GM19395 (cell line): ENCODE data around the gene NHERF2.
"Not testable (repeated sequence)": the region's sequence is repeated elsewhere in the genome, so short reads cannot be mapped to it uniquely, and the experiment has no call there.

Experiments
- ATAC-seq: cut with Tn5 transposase; IDR thresholded peaks from one replicate; pipeline ENCODE4 v1.9.1; 2021; ENCODE audit warnings: mild to moderate bottlenecking, moderate library complexity; ENCODE audit not compliant: unreplicated experiment

NHERF2 gene

GRCh38 chr16:2004795-2005517 lies 21.7 kb upstream of the NHERF2 start:
- ATAC-seq = no peak

GRCh38 chr16:2005646-2006045 lies 21.1 kb upstream of the NHERF2 start:
- no peak for ATAC-seq

DNA sequence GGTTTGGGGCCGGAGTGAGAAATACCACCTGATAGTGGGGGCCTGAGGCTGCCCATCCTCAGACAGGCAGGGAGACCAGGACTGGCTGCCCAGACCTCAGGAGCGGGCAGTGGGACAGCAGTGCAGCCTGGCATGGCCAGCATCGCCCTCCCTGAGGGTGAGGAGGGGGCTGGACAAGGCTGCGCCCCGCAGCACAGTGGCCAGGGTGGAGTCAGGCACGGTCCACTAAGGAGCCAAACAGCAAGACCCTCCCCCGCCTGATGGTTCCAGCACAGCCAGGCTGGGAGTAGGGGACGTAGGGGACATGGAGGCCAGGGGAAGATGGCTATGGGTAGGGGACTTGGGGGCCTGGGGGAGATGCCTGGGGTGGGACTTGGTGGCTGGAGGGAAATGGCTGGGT lies 20.4 kb upstream of the NHERF2 start:
- no peak for ATAC-seq

GRCh38 chr16:2007081-2007836 lies 19.4 kb upstream of the NHERF2 start:
- no peak for ATAC-seq

DNA sequence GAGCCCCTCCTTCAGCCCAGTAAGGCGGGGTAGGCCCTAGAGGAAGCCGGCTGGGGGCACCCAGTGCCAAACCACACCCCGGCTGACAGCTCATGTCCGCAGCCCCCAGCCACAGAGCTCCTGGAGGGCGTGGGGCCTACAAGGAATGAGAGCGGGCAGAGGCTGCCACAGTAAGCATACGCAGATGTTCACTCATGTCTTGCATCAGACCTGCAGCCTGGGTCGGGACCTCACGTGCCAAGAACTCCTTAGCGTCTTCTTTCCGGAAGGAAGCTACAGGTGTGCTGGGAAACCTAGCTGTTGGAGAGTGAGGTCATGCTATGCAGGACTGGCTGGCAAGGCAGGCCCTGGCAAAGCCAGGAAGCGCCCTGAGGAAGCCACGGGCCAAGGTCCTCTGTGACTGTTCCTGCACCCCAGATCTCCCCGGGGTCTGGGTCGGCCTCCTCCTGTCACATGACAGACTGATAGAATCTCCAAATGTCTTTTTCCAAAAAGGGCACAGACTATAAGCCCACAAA lies 18.6 kb upstream of the NHERF2 start:
- no peak for ATAC-seq

DNA sequence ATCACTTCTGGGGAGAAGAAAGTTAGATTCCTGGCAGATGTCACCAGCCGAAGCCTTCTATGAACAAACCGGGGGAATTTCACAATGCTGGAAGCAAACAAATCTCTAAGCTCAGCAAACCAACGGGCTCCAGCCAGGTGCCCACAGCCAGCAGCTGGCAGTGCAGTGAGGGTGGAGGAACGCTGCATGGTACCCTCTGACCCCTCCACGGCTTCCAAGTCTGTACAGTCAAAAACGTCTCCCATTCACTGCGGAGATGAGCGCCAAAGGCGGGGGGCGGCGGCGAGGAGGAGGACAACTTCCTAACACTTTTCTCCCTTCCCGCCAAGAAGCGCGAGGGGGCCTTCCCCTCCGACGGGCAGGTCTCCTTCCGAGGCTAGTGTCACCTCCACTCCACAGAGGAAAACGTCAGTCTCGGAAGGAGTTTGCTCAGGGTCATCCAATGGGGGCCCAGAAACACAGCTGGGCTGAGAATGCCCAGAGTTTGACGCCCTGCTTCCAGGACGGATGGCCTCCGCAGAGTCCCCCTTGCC lies 18.0 kb upstream of the NHERF2 start:
- no peak for ATAC-seq

GRCh38 chr16:2009164-2009711 lies 17.5 kb upstream of the NHERF2 start:
- ATAC-seq = peak; percentile 47

GRCh38 chr16:2009791-2010510 lies 16.8 kb upstream of the NHERF2 start, which contains the start of gene ZNF598:
Gene ZNF598, minus strand, starts transcription at chr16:2009821.
- peak; percentile 67 for ATAC-seq

DNA sequence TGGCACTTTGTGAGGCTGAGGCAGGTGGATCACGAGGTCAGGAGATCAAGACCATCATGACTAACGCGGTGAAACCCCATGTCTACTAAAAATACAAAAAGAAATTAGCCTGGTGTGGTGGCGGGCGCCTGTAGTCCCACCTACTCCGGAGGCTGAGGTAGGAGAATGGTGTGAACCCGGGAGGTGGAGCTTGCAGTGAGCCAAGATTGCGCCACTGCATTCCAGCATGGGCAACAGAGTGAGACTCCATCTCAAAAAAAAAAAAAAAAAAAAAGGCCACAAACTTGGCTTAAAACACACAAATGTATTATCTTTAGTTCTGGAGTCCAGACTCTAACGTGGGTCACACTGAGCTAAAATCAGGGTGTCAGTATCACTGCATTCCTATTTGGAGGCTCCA lies 15.0 kb upstream of the NHERF2 start:
- ATAC-seq = not testable (repeated sequence)

GRCh38 chr16:2013527-2013926 lies 13.2 kb upstream of the NHERF2 start:
- no peak for ATAC-seq

- no peak for ATAC-seq
These were observed 11.4 kb upstream of the NHERF2 start for GRCh38 chr16:2015117-2015946.

DNA sequence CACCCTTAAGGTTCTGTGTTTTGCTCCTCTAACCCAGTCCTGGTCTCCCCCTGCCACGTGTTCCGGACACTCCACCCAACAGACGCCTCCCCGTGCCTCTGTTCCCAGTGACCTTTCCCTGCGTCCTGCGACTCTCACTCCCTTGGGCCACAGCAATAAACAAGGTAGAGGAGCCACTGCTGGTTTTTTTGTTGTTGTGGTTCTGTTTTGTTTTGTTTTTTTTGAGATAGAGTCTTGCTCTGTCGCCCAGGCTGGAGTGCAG lies 10.8 kb upstream of the NHERF2 start:
- ATAC-seq = no peak

GRCh38 chr16:2016407-2016922 lies 10.2 kb upstream of the NHERF2 start:
- ATAC-seq = no peak

- no peak for ATAC-seq
These were observed 7.2 kb upstream of the NHERF2 start, which contains the start of gene NPW for GRCh38 chr16:2019518-2019920. Gene NPW, plus strand, starts transcription at chr16:2019785.

GRCh38 chr16:2019921-2020831 lies 6.5 kb upstream of the NHERF2 start:
- no peak for ATAC-seq

- ATAC-seq = peak; percentile 12
These were observed 4.0 kb upstream of the NHERF2 start for GRCh38 chr16:2022723-2023091.

DNA sequence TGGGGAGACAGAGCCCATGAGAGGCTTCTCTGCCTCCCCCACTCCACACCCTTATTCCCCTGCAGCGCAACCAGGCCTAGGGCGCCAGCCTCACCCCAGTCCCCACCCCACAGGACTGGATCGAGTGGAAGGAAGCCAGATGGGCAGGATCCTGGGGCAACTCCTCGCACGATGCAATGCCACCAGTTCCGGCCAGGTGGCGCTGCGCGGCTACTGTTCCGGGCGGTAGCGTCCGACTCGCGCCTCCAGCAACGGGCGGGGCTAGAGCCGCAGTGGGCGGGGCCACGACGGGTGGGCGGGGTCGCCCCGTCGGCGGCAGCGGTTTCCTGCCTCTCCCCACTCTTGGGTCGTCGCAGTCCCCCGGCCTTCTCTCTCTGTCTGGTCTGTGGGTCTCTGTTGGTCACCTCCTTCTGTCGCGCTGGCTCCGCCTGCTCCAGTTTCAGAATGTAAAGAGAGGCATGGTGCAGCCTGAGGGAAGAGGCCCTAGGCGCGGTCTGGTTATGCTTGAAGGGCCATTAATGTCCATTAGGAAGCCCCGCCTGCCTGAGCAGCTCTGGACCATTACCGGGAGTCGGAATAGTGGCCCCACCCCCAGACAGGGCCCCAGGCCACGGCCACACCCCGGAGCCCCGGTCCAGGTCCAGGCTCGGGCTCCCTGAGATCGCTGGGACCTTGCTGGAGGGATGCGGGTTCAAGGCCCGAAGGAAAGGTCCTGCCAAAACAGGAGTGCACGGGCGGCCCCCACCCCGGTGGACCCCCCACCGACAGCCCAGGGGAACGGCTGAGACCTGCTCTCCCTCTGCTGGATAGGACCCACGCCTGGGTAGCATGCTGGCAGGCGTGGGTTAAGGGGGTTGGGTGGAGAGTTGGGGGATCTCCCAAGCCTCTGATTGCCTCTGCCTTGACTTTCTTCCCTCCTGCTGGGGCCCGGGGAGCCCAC lies 3.3 kb upstream of the NHERF2 start:
- ATAC-seq = peak; percentile 80

DNA sequence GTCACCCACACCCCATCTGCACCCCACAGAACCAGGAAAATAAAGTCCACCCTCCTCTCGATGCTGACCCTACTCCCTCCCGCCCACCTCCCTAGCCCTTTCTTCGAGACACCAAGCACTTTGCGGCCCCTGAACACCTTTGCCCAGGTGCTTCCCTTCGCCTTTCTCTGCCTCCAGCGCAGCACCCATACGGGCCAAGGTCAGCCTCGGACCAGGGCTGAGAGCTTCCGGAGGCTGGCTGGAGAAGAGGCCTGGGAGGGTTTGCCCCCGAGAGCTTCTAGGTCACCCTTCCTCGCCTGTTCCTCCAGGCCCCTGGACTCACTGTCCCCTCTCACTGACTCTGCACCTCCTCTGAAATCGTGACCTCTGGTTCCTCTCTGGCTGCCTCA lies 2.7 kb upstream of the NHERF2 start:
- ATAC-seq = no peak
